Pancreas (tissue), 10 donors: Measurements from ENCODE around the gene COMTD1. TPM values are rescaled to one million over a fixed set of nuclear protein-coding genes. Genes with fewer than 3 reads are reported as not detected.

Source experiments
- ATAC-seq, 4 donors: fragments of 200-7000 bp; cut with Tn5 transposase; one replicate each; pipeline versions ENCODE4 v1.8.0 to v1.9.1; 2020; ENCODE audit warnings: mild to moderate bottlenecking in 4 of 4, moderate library complexity in 4 of 4
- DNase-seq, 6 donors: peaks; one replicate each; pipeline ENCODE4 v3.0.0-alpha.2; 2020
- FAIRE-seq: peaks from 2 replicates; lab custom pipeline; 2012; peaks lifted over from hg19 to GRCh38; lab: Jason Lieb, UNC
- H3K27ac ChIP-seq, 4 donors: fragments of 200-600 bp; sonication (generic); 1 replicate in 3 of 4; 2 replicates in 1 of 4; pipeline versions ENCODE4 v1.5.0 to v1.8.0; 2020
- H3K27me3 ChIP-seq, 4 donors: fragments of 200-600 bp; one replicate each; pipeline ENCODE4 v1.8.0; 2021
- H3K36me3 ChIP-seq, 3 donors: fragments of 200-600 bp; sonication (generic) in 1 of 3; one replicate each; pipeline versions ENCODE4 v1.5.0 to v1.8.0; 2020 to 2021
- H3K4me1 ChIP-seq, 3 donors: fragments of 200-600 bp; one replicate each; pipeline ENCODE4 v1.8.0; 2021
- H3K4me3 ChIP-seq, 4 donors: fragments of 200-600 bp; sonication (generic) in 2 of 4; one replicate each; pipeline versions ENCODE4 v1.5.0 to v1.8.0; 2020 to 2021
- H3K9me3 ChIP-seq, 4 donors: fragments of 200-600 bp; one replicate each; pipeline ENCODE4 v1.8.0; 2021
- WGBS, 2 donors: extraction: QIAGEN DNeasy Blood & Tissue Kit; methylation state at CpG; one replicate each; pipeline ENCODE4 v1.1.7; 2013; 5-methylcytosine and 5-hydroxymethylcytosine counted together
- intact Hi-C, 3 donors: fragments of 100-400 bp; cut with DNase I; formaldehyde crosslinking; loops; one replicate each; pipeline versions ENCODE4 v1.11.1 to v1.14.2; 2022
- polyA plus RNA-seq, 2 donors: library from polyadenylated mRNA; stranded (reverse); fragments of 200-250 nt; gene quantifications; one replicate each; pipeline ENCODE4 v1.2.3, GENCODE V29; 2013
- total RNA-seq, 6 donors: library from RNA; stranded (reverse); fragmentation: NEBNext Ultra II Directional in 4 of 6; extraction: Animal tissue kit (Norgen Biotek cat#: 25700) in 4 of 6; gene quantifications; one replicate each; pipeline versions ENCODE4 v1.2.1 to v1.2.4, GENCODE V29; 2021 to 2023
- TF ChIP-seq, protein P1 (sequence below), 4 donors: fragments of 200-600 bp; sonication (generic) in 3 of 4; IDR thresholded peaks; one replicate each; pipeline versions ENCODE4 v1.5.0 to v1.8.0; 2021; ENCODE audit warnings: antibody characterized with exemption in 4 of 4
- donor health status: healthy with polysubstance abuse.
- donor health status: DM: no; HTN: no; CAD: no; lungs with moderate emphysema.
- donor health status: DM: no; HTN: no; CAD: no.
- donor health status: control.
- donor health status: control.
- donor health status: Bipolar disorder and iron deficiency.
- donor health status: DM: yes; HTN: yes; CAD: no.
- donor health status: DM: no; HTN: no; CAD: no.
- donor health status: DM: no; HTN: no; CAD: no.
- donor health status: DM: yes; HTN: yes; CAD: no.

COMTD1 gene
- total and polyA plus RNA-seq, 8 donors: 54.1 to 318 (median 72.5) TPM

DNA sequence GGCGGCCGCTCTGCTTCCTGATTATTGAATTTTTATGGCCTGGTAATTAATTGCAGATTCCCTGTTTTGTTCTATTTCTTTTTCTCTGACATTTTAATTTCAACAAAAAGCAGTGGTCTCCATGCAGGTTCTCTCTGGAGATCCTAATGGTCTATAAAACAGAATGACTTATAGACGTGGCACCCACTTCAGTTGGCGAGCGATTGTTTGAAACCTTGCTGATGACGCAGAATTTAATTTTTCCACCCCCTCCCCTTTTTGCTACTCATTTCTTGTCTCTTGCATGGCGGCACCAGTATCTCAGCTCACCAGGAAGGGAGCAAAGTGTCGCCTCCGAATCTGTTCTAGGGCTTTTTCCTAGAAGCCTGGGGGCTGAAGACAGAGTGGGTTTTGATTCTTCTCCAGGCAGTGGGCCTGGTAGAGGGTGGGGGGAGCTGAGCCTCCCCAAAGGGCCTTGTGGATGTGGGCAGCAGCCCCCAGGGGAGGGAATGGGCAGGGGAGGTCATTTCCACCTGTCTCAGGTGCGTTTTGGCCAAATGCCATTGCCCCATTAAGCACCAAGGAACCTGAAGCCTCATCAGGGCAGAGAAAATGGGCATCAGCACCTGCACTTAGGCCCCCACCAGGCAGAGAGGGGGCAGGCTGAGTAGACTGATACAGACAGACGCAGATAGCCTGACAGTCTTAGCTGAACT lies 3.5 kb upstream of the COMTD1 start:
- FAIRE-seq: no peak
- H3K27me3 ChIP-seq: no peaks in the 10 kb centered on the region
- no peak for DNase-seq
- TF ChIP-seq, protein P1, sequence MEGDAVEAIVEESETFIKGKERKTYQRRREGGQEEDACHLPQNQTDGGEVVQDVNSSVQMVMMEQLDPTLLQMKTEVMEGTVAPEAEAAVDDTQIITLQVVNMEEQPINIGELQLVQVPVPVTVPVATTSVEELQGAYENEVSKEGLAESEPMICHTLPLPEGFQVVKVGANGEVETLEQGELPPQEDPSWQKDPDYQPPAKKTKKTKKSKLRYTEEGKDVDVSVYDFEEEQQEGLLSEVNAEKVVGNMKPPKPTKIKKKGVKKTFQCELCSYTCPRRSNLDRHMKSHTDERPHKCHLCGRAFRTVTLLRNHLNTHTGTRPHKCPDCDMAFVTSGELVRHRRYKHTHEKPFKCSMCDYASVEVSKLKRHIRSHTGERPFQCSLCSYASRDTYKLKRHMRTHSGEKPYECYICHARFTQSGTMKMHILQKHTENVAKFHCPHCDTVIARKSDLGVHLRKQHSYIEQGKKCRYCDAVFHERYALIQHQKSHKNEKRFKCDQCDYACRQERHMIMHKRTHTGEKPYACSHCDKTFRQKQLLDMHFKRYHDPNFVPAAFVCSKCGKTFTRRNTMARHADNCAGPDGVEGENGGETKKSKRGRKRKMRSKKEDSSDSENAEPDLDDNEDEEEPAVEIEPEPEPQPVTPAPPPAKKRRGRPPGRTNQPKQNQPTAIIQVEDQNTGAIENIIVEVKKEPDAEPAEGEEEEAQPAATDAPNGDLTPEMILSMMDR (IDR thresholded peaks at IDR 0.05): no peak
- H3K4me3 ChIP-seq: no peak overlapping the region
- peaks cover 0 to 4% (median 0%) of the 10 kb centered on the region in 3 donors for H3K4me1 ChIP-seq
- ATAC-seq: no peak
- 82 to 87% methylated on average over 11 of the region's 11 CpGs for WGBS, 2 donors
- intact Hi-C loops: loop anchor here in 1 of 3 donors (10.0 kb wide), 1 partner anchor 974 kb away; no protein-coding TSS in a partner anchor
- no peaks in the 10 kb centered on the region for H3K36me3 ChIP-seq
- no peaks in the 10 kb centered on the region for H3K9me3 ChIP-seq
- no peak overlapping the region for H3K27ac ChIP-seq

DNA sequence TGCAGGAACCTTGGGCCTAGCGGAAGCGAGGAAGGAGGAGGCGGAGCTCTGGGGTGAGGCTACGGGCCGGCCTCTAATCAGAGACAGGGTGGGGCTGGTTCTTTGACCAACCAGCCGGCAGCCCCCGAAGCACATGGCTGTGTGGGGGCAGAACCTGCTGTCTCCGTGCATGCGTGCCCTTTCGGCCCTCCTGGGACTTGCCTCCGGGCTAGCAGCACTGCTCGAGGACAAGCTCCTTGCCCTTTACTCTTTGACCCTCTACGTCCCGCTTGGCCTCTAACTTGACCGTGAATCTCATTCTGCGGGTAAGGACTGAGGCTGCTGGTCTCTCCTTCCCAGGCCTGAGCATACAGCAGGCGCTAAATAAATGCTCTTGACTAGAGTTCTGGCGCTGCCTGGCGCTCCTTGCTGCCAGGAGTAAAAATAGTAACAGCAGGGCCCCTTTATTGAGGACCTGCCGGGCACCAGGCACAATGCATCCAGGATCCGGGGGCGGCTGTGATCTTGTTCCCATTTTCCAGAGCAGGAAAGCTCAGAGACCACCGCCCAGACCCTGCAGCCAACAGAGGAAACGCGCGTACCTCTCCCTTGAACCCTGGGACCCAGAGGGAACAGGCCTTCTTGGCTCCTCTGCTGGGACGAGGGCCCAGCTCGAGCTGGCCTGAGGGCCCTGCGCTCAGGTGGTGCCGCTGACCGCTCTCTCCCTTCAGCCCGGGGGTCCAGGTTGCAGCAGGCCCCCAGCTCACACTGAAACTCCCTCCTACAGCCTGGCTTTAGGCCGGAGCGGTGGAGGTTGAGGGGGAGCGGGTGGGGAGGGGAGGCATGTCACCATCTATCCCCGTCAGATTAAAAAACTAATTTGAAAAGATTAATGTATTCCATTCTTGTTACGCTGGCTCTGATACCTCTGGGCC lies 2.7 kb upstream of the COMTD1 start:
- DNase-seq: peak in 2 of 6 donors; percentile 39 to 74
- intact Hi-C loops: loop anchor here in 1 of 3 donors (10.0 kb wide), 1 partner anchor 974 kb away; no protein-coding TSS in a partner anchor
- 86 to 90% methylated on average over 34 to 37 of the region's 37 CpGs for whole genome bisulfite sequencing, 2 donors

DNA sequence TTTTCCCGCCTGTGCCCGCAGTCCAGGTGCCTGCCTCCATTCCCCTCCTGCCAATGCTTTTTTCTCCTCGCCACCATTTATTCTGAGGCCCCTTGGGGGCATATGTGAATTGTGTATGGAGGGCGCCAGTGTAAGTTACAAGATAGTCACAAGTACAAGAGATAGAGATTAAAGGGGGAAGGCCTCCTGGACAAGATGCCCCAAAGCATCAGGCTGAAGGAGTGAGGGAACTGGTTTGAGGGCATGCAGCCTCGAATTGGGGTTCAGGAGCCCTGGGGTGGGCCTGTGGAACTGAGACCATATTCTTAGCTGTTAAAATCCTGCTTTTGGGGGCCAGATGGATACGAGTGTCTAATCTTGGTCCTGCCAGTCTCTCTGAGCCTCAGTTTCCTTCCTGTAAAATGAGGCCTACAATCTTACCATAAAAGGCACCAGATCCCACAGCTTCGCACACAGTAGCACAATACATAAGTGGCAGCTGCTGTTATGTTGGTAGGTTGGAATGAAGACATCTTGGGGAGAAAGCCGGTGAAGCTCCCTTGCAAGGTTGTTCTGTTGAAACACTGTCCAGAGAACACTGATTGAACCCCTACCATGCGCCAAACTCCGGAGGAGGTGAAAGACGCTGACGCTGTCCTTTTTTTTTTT lies 545 bp upstream of the COMTD1 start:
- 48% methylated on average over 12 of the region's 12 CpGs for WGBS, 2 donors
- intact Hi-C loops: loop anchor here in 1 of 3 donors (10.0 kb wide), 1 partner anchor 972 kb away; no protein-coding TSS in a partner anchor
- ATAC-seq: no peak

More for the DNA sequence above, 2.7 kb upstream of the COMTD1 start:
- Histone ChIP-seq H3K27ac (no peak overlapping the region), H3K9me3 (no peaks in the 10 kb centered on the region), H3K4me3 (no peak overlapping the region), H3K36me3 (no peaks in the 10 kb centered on the region), H3K27me3 (no peaks in the 10 kb centered on the region), H3K4me1 (peaks cover 0 to 7% (median 3%) of the 10 kb centered on the region in 3 donors)
- TF ChIP-seq, protein P1 (IDR thresholded peaks at IDR 0.05): no peak
- ATAC-seq: no peak
- no peak for FAIRE-seq

DNA sequence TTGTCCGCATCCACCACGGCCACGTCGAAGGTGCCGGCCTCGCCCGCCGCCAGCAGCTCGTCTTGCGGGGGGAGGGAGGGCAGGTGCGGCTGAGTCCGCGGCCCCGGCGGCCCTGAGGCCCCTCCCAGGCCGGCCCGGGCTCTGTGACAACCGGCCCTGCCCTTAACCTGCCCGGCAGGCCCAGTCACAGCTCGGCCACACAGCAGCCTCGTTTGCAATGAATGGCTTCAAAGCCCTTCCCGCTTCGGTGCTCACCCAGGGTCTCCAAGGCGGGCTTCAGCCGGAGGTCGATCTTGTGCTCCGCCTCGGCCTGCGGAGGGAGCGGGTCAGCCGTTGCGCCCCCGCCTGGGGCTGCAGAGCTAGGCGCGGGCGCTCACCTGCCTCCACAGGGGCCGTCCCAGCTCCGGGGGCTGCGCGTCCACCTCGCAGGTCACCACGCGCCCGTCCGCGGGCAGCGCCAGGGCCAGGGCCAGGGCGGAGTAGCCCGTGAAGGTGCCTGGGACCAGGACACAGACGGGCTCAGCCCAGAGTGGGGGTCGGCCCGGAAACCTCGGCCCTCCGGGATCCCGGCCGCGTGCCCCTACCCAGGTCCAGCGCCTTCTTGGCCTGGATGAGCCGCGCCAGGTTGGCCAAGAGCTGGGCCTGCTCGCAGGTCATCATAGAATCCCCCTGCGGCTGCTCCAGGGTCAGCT lies 928 bp downstream of the COMTD1 start:
- WGBS, 2 donors: 1% methylated on average over 41 to 62 of the region's 62 CpGs
- peak overlapping the region; percentile 60 to 91 (median 81) for H3K4me3 ChIP-seq
- peaks cover 0 to 11% (median 3%) of the 10 kb centered on the region in 3 donors for H3K36me3 ChIP-seq
- no peaks in the 10 kb centered on the region for H3K9me3 ChIP-seq
- no peaks in the 10 kb centered on the region for H3K27me3 ChIP-seq
- H3K27ac ChIP-seq: peak overlapping the region; percentile 92 to 97 (median 94)
- ATAC-seq: peak; percentile 28 to 46 (median 36)
- H3K4me1 ChIP-seq: peaks cover 0 to 13% (median 7%) of the 10 kb centered on the region in 3 donors
- intact Hi-C loops: loop anchor here in 1 of 3 donors (10.0 kb wide), 1 partner anchor 970 kb away; no protein-coding TSS in a partner anchor
- no peak for FAIRE-seq
- peak in 4 of 6 donors; percentile 38 to 90 (median 83) for DNase-seq
- TF ChIP-seq, protein P1 (IDR thresholded peaks at IDR 0.05): no peak

More for the DNA sequence above, 545 bp upstream of the COMTD1 start:
- Histone ChIP-seq H3K36me3 (peaks cover 0 to 11% (median 3%) of the 10 kb centered on the region in 3 donors), H3K4me1 (peaks cover 0 to 13% (median 7%) of the 10 kb centered on the region in 3 donors), H3K27ac (peak overlapping the region in 3 of 4 donors; percentile 94 to 97 (median 95)), H3K9me3 (no peaks in the 10 kb centered on the region), H3K27me3 (no peaks in the 10 kb centered on the region), H3K4me3 (peak overlapping the region in 2 of 4 donors; percentile 82 to 91)
- no peak for DNase-seq
- TF ChIP-seq, protein P1 (IDR thresholded peaks at IDR 0.05): no peak
- FAIRE-seq: no peak
